Amygdala (tissue), 56 donors: ENCODE measurements around the gene ZNG1F.
"Not testable (repeated sequence)": the region's sequence is repeated elsewhere in the genome, so short reads cannot be mapped to it uniquely, and the experiment has no call there.

ENCODE experiments used
- DNase-seq, 56 donors: peaks; one replicate each; lab custom pipeline; 2025; lab: John Stamatoyannopoulos, UW

ZNG1F gene

DNA sequence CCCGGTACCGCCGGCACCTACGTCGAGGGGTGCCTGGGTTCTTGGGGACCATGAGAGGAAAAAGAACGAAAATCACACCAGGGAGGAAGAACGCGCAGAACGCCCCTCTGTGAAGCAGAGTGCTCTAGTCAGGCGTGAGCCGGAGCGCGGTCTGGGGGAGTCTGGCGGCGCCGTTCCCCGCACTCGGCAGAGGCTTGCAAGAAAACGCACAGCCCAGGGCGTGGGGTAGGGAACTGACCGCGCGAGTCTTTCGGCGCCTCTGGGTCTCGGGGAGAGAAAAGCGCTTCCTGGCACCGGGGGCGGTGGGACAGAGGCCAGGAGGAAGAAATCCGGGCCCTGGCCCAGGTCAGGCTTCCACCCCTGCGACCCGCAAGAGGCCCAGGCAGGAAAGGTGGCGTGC, 65.3 kb downstream of the ZNG1F start:
- not testable (repeated sequence) for DNase-seq

DNA sequence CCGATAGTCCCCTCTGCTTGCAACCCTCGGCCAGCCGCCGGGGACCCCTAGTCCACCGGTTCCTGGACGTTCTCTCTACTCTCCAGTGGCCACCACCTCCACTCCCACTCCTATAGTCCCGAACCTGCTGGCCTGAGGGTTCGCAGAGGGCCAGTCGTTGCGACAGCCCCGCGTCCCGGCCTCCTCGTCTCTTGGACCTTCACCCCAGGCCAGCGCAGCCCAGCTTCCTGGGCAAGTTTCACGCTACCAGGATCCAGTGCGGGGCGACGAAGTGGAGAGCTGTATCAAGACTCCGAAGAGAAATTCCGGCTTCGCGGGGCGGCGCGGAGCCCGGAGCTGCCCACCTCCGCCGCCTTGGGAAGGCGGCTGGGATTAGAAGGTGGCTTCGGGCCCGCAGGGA, 65.7 kb downstream of the ZNG1F start:
- not testable (repeated sequence) for DNase-seq

DNA sequence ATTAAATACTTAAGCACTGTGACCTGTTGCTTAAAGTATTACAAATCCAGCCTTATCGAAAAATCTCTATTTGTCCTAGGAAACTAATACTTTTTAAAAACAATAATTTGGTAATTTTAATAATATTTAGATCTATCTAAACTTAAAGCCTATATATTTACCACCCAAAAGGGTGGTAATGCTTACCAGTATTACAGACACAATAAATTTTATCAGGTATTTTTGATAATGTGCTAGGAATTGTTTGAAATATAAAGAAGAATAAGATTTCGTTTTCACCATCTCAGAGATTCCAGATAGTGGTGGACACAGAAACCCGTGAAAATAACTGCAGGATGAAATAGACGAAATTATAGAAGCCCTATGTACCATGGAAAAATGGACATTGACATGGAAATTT, 68.4 kb downstream of the ZNG1F start:
- DNase-seq: not testable (repeated sequence)

DNA sequence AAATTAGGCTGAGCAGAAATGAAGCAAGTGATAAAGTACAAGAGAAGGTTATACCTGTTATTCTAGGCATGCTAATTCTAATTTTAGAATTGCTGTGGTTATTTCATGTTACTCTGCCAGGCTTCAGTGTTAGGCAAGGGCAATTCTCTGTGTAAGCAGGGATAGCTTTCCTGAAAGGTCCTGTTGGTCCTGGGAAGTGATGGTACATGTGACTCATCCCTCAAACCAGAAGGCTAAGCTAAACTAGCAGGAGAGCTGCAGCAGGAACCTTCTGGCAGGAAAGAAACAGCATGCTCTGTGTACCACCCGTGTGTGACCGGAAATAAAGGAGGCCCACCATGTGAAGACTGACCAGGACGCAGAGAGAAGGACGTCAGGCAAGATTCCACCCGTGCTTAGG, 69.4 kb downstream of the ZNG1F start:
- not testable (repeated sequence) for DNase-seq

DNA sequence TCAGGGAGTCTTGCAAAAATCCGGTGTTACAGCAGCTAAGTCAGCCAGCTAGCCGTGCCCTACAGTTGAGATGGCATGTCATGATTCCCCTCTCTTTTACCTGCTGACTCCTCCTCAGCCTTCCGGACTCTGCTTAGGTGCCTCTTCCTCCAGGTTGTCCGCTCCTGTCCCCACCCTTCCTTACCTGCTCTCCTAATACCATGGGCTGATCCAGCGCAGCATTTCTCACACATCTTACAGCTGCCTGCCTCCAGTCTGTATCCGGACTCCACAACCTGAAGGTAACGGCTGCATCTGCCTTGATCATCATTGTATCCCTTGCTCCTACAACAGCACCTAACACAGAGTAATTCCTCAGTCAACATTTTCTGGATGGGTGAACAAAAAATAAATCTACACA, 69.8 kb downstream of the ZNG1F start:
- not testable (repeated sequence) for DNase-seq

DNA sequence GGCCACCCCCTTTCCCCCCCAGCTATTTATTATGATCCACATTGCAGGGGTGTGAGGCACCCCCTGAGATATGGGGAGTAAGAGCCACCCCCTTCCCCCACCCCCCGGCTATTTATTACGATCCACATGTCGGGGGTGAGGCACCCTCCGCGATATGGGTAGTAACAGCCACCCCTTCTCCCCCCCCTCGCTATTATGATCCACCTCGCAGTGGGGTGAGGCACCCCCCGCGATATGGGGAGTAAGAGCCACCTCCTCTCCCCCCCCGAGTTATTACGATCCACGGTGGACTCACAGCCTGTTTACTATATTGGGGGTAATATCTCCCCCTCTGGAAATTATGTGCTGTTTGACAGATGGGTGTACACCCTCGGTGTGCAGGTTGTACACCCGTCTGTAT, 75.8 kb downstream of the ZNG1F start:
- DNase-seq: not testable (repeated sequence)

DNA sequence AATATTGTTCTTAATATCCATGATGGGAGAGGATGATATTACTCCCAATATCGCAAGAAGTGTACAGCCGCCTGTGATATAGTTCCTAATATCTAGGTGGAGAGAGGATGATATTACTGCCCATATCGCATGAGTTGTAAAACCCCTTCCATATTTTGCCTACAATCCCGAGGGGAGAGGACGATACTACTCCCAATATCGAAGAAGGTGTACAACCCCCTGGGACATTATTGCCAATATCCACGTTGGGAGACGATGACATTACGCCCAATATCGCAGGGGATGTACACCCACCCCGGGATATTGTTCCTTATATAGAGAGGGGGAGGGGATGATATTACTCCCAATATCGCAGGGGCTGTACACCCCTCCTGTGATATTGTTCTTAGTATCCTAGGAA, 77.7 kb downstream of the ZNG1F start:
- not testable (repeated sequence) for DNase-seq

DNA sequence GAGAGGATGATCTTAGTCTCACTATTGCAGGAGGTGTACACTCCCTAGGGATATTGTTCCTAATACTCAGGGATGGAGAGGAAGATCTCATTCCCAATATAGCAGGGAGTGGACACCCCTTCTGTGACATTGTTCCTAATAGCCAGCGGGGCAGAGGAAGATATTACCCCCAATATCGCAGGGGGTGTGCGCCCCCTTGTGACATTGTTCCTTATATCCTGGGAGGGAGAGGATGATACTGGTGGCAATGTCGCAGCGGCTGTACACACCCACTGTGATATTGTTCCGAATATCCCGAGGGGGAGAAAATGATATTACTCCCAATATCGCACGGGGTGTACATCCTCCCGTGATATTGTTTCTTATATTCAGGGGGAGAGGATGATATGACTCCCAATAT, 78.2 kb downstream of the ZNG1F start:
- not testable (repeated sequence) for DNase-seq

DNA sequence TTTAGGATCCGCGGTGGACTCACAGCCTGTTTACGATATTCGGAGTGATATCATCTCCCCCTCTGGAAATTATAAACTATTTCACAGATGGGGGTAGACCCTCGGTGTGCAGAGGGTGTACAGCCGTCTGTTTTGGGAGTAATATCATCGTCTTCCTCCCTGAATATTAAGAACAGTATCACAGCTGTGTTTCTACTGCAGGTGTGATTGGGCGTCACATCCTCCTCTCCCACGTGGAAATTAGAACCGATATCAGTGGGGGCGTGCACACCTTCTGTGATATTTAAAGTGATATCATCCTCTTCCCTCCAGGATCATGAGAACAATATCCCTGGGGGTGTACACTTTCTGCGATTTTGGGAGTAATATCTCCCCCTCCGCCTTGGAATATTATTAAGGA, 79.9 kb downstream of the ZNG1F start:
- DNase-seq: not testable (repeated sequence)

DNA sequence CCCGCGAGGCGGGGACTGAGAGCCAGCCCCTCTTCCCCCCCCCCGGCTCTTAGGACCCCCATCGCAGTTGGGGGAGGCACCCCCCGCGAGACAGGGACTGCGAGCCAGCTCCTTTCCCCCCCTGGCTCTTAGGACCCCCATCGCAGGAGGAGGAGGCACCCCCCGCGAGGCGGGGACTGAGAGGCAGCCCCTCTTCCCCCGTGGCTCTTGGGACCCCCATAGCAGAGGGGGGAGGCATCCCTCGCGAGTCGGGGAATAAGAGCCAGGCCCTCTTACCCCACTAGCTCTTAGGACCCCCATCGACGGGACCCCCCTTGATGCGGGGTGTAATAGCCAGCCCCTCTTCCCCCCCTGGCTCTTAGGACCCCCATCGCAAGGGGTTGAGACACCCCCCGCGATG, 80.3 kb downstream of the ZNG1F start:
- DNase-seq: not testable (repeated sequence)

DNA sequence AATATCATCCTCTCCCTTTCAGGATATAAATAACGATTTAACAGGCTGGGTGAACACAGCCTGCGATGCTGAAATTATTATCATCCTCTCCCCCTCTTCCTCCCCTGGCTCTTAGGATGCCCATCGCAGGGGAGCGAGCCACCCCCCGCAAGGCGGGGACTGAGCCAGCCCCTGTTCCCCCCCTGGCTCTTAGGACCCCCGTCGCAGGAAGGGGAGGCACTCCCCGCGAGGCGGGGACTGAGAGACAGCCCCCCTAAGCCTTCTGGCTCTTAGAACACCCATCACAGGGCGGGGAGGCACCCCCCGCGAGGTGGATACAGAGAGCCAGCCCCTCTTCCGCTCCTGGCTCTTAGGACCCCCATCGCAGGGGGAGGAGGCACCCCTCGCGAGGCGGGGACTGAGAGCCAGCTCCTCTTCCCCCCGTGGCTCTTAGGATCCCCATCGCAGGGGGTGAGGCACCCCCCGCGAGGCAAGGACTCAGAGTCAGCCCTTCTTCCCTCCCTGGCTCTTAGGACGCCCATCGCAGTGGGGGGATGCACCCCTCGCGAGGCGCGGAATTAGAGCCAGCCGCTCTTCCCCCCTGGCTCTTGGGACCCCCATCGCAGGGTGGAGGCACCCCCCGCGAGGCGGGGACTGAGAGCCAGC, 82.5 kb downstream of the ZNG1F start:
- not testable (repeated sequence) for DNase-seq

DNA sequence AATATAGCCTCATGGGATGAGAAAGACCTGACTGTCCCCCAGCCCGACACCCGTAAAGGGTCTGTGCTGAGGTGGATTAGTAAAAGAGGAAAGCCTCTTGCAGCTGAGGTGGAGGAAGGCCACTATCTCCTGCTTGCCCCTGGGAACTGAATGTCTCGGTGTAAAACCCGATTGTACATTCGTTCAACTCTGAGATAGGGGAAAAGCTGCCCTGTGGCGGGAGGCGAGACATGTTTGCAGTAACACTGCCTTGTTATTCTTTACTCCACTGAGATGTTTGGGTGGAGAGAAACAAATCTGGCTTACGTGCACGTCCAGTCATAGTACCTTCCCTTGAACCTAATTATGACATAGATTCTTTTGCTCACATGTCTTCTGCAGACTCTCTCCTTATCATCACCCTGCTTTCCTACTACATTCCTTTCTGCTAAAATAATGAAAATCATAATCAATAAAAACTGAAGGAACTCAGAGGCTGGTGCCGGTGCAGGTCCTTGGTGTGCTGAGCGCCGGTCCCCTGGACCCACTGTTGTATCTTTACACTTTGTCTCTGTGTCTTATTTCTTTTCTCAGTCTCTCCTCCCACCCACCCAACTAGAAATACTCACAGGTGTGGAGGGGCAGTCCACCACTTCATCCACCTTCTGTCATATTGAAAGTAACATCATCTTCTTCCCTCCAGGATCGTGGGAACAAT, 83.4 kb downstream of the ZNG1F start:
- DNase-seq: not testable (repeated sequence)

DNA sequence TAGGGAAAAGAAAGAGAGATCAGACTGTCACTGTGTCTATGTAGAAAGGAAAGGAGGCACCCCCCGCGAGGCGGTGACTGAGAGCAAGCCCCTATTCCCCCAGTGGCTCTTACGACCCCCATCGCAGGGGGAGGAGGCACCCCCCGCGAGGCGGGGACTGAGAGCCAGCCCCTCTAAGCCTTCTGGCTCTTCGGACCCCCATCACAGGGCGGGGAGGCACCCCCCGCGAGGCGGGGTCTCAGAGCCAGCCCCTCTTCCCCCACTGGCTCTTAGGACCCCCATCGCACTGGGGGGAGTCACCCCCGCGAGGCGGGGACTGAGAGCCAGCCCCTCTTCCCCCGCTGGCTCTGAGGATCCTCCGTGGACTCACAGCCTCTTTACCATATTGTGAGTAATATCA, 84.6 kb downstream of the ZNG1F start:
- not testable (repeated sequence) for DNase-seq

DNA sequence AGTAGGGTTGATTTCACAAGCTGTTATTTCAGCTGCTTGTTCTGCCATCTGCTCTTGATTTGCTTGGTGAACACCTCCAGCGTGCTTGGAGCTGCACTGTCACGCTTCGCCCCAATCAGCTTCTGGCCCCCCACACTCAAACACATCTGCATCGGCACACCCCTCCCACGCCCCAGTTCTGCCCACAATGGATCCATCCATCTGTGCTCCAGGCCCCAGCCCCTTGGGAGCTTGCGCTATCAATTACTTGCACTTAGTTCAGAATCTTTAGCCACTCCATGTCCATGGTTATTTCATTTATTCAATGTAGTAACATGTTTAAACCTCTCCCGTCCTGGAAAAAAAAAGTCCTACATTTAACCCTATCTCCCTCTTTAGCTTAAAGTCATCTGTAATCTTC, 88.6 kb downstream of the ZNG1F start:
- DNase-seq: not testable (repeated sequence)

DNA sequence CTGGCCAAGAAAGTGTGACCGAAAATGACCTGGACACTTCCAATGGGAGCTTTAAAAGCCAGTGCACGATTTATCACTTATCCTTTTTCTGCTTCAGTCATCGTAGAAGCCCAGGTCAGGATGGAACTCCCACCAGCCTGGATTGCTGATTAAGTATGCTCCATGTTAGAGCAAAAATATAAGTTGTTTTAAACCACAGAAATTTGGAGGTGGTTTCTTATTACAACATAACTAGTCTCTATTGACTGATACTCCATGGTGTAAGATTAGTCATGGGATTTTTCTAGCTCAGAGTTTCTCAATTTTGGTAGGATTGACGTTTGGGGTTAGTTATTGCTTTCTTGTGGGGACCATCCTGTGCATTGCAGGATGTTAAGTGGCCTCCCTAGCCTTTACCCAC, 90.4 kb downstream of the ZNG1F start:
- not testable (repeated sequence) for DNase-seq

DNA sequence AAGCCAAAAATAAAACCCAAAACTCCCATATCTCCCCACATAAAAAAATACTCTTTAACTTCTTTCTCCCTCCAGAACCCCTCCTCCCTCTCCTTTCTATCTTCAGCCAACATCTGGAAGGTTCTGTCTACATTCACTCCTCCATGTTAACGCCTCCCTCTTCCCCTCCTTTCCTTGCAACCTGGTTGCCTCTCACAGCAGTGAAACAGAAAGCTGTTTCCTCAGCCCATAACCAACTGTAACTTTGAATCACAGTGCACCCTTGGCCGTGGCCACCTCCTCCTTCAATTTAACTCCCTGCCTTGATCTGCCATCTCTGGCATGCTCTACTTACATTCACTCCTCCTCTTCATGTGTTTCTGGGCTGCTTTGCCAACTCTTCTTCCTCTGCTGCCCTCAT, 94.1 kb downstream of the ZNG1F start:
- DNase-seq: not testable (repeated sequence)

DNA sequence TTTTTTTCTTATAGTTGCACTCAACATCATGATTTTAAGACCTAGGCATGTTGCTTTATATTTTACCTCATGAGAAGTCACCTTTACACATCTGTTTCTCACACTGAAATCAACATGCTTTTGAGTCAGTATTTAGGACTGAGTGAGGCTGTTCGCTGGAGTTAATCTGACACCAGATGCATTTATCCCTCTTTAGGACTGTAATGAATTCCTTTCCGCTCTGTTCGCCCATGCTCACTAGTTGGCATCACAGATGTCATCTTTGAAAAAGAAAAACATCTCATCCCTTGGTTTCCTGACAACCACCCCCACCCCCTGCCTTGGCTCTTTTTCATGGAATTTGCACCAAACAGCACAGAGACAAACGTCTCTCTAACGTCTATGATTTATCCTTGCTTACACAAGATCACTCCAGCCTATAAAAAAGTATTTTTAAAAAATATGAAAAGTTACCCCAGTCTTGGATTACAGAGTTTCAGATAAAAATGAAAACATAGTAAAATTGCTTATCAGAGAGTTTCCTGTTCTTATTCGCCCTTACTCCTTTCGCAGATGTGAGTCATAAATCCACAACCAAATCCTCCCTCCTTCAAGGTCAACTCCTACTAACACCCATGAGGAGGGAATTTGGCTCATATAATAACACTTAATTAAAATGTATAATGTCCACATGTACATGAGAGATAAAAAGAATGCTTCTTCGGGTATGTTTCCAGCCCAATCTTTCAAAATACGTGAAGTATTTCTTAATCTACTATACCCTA, 94.9 kb downstream of the ZNG1F start:
- not testable (repeated sequence) for DNase-seq

DNA sequence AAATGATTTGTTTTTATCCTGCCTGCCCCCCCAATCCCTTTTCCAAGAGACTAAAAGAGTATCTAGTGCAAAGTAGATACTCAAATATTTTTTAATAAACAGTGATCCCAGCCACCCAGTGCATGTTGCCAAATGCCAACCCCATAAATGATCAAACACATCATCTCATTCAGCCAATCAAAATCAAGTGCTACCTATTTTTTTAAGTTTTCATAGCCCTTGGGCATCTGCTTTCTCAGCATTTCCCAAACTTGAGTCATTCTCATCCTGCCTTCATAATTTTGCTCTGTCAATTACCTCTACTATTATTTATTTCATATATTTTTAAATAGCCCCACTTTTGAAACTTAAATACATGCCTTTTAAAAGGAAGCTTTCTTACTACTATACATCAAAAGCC, 98.2 kb downstream of the ZNG1F start:
- DNase-seq: not testable (repeated sequence)

DNA sequence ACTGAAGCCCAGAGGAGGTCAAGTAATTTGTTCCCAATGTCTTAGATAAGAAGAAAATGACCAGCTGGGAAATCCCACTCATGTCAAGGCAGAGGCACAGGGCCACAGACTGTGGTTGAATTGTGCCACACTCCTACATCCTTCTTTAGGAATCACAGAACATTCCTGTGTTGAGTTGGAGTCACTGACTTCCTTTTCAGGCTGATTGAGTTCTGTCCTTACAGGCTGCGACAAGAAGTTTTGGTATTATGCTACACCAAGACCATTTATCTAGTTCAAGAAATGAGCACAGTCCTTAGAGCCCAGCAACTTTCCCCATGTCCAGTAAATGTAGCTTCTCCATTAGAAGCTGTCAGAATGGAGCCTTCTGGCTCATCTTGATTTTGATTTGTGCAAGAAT, 98.7 kb downstream of the ZNG1F start:
- DNase-seq: not testable (repeated sequence)

DNA sequence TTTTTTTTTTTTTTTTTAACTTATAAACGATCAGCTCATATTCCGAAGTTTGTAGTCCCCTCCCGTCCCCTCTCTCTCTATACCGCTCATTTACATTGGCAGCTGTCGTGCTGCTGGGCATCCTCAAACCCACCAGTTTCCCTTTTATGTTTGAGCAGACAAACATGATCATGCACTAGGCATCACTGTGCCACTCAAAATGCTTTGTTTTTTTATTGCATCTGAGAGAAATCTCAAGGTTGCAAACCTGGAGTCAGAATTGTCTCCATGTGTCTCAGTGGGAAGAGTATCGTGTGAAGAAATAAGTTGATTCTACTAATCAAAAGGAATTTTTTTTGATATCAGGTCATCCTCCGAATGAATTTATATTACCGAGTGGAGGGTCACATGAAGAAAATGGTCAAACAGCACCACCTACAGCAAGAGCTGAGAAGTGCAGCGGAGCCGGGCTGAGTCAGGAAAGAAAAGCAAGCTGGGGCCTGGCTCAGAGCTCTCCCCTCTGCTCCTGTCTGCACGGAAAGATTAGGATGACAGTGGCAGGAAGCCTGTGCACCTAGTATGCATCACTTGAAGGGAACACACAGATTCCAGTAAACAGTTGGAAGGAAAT, 100.6 kb downstream of the ZNG1F start:
- DNase-seq: not testable (repeated sequence)

DNA sequence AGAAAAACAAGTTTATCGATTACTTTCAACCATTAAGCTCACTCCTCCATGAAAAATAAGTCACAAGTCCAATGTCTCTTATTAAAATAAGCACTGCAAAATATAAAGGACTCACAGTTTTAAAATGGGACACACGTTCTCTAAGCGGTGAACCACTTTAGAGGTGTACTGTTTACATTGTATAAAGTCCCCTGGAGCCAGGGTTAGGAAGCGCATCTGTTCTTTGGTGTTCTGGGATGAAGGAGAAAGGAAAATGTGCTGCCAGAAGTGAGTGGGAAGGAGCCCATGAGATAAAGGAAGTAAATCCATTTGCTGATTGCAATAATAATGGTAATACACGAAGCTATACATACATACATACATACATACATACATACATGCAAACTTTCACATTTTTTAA, 101.2 kb downstream of the ZNG1F start:
- DNase-seq: not testable (repeated sequence)
